Common myeloid progenitor, CD34-positive (primary cell): ENCODE results near the gene MRTFA.
"Not testable (repeated sequence)": the region's sequence is repeated elsewhere in the genome, so short reads cannot be mapped to it uniquely, and the experiment has no call there.

Experiments
- CTCF ChIA-PET: fragments of 350-600 bp; sonication (Branson Sonifier 250); formaldehyde crosslinking; loops from one replicate; lab custom pipeline; 2021; ENCODE audit warnings: antibody characterized with exemption; lab: Charles Lee
- POLR2A ChIA-PET: fragments of 350-600 bp; sonication (Branson Sonifier 250); formaldehyde crosslinking; loops from one replicate; lab custom pipeline; 2021; ENCODE audit warnings: antibody characterized with exemption; lab: Charles Lee
- DNase-seq, 3 donors: peaks; one replicate each; pipeline versions ENCODE4 v3.0.0 to v3.0.0-alpha.2; 2013
- H3K27ac ChIP-seq, 2 experiments: 1 replicate in 1 of 2; 2 replicates in 1 of 2; pipeline ENCODE4 v1.7.0; 2013; ENCODE audit warnings: inconsistent platforms in 2 of 2, low read length in 2 of 2, mild to moderate bottlenecking in 2 of 2, low read depth in 1 of 2, moderate library complexity in 1 of 2; ENCODE audit not compliant: severe bottlenecking in 2 of 2, insufficient read depth in 1 of 2, poor library complexity in 1 of 2
- H3K27me3 ChIP-seq, 5 experiments: replicated peaks in 2 of 5; 1 replicate in 3 of 5; 2 replicates in 2 of 5; pipeline versions ENCODE4 v1.6.1 to v1.7.0; 2013; ENCODE audit warnings: low read length in 4 of 5, mild to moderate bottlenecking in 2 of 5, moderate library complexity in 2 of 5, inconsistent platforms in 1 of 5; ENCODE audit not compliant: insufficient read depth in 5 of 5, control insufficient read depth in 4 of 5
- H3K36me3 ChIP-seq, 4 experiments: 1 replicate in 2 of 4; 2 replicates in 2 of 4; pipeline versions ENCODE4 v1.6.1 to v1.7.0; 2013; ENCODE audit warnings: low read length in 3 of 4, control low read depth in 1 of 4, mild to moderate bottlenecking in 1 of 4; ENCODE audit not compliant: control insufficient read depth in 4 of 4, insufficient read depth in 4 of 4
- H3K4me1 ChIP-seq, 4 experiments: 1 replicate in 3 of 4; 2 replicates in 1 of 4; pipeline versions ENCODE4 v1.6.1 to v1.7.1; 2013; ENCODE audit warnings: low read length in 3 of 4, mild to moderate bottlenecking in 3 of 4, control low read depth in 1 of 4, inconsistent platforms in 1 of 4, moderate library complexity in 1 of 4; ENCODE audit not compliant: control insufficient read depth in 4 of 4, insufficient read depth in 4 of 4; ENCODE audit errors: control extremely low read depth in 1 of 4
- H3K4me3 ChIP-seq, 7 experiments: 1 replicate in 4 of 7; 2 replicates in 3 of 7; pipeline versions ENCODE4 v1.5.1 to v1.7.0; 2013; ENCODE audit warnings: mild to moderate bottlenecking in 7 of 7, low read length in 6 of 7, moderate library complexity in 6 of 7, inconsistent platforms in 2 of 7, low read depth in 2 of 7, control low read depth in 1 of 7; ENCODE audit not compliant: insufficient read depth in 4 of 7, control insufficient read depth in 1 of 7; ENCODE audit errors: extremely low read depth in 1 of 7
- H3K9me3 ChIP-seq, 5 experiments: 1 replicate in 4 of 5; 2 replicates in 1 of 5; pipeline versions ENCODE4 v1.6.1 to v1.7.1; 2013; ENCODE audit warnings: low read length in 4 of 5, mild to moderate bottlenecking in 2 of 5, inconsistent platforms in 1 of 5, low read depth in 1 of 5, moderate library complexity in 1 of 5; ENCODE audit not compliant: control insufficient read depth in 4 of 5, insufficient read depth in 2 of 5; ENCODE audit errors: control extremely low read depth in 1 of 5
- WGBS: methylation state at CpG from one replicate; pipeline ENCODE4 v1.1.5; 2013; ENCODE audit not compliant: insufficient coverage; 5-methylcytosine and 5-hydroxymethylcytosine counted together

MRTFA gene

DNA sequence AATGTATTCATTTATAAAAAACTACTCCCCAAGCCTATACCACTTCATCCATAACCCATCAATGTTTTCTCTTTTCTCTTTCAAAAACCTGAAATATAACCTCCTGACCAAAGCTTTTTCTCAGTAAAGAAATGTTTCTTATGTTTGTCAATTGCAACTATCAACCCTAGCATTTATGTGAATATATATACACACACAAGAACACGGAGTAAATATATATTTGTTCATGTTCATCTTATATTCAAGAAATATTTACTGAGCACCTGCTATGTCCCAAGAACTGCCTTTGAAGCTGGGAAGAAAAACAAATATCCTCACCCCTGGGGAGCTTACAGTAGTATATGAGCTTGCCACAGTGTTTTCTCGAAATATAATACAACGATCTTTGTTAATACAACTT, 3.5 kb downstream of the MRTFA start:
- Histone ChIP-seq H3K9me3 (no peaks in the 10 kb centered on the region), H3K4me1 (peaks cover 6 to 31% (median 18%) of the 10 kb centered on the region in 4 experiments)

DNA sequence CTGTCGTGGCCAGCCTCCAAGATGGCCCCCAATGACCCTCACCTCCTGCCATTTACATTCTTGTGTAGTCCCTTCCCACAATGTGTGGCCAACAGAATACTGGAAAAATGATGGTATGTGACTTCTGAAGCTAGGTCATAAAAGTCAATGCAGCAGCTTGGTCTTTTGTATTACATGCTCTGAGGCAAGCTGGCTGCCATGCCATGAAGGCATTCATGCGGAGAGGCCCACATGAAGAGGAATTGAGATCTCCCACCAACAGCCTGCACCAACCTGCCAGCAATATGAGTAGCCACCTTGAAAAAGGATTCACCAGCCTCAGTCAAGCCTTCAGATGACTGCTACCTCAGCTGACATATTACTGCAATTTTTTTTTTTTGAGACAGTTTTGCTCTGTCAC, 4.6 kb downstream of the MRTFA start:
- H3K4me3 ChIP-seq, result no peak overlapping the region
- H3K27ac ChIP-seq, result no peak overlapping the region
- H3K27me3 ChIP-seq, result no peaks in the 10 kb centered on the region
- 100% methylated on average over 2 of the region's 2 CpGs for WGBS
- POLR2A ChIA-PET, result interaction anchor here (0.6 kb wide), 1 partner anchor 21 kb away, joined by 3 read pairs; no protein-coding TSS in a partner anchor
- DNase-seq, result no peak
- H3K4me1 ChIP-seq, result peaks cover 6 to 20% (median 10%) of the 10 kb centered on the region in 4 experiments
- no peaks in the 10 kb centered on the region for H3K36me3 ChIP-seq
- CTCF ChIA-PET, result interaction anchor here (0.8 to 6.0 kb wide), 2 partner anchors 12 to 14 kb away, joined by 5 to 23 read pairs; no protein-coding TSS in a partner anchor
- H3K9me3 ChIP-seq, result no peaks in the 10 kb centered on the region

More for the DNA sequence above, 3.5 kb downstream of the MRTFA start:
- Histone ChIP-seq H3K27me3 (no peaks in the 10 kb centered on the region), H3K36me3 (no peaks in the 10 kb centered on the region), H3K27ac (no peak overlapping the region), H3K4me3 (no peak overlapping the region)
- DNase-seq, result no peak
- WGBS, result no CpG with 5 or more reads among the region's 3 CpGs
- POLR2A ChIA-PET, result no interaction called here
- CTCF ChIA-PET, result interaction anchor here (0.9 to 6.0 kb wide), 3 partner anchors 9 to 108 kb away, joined by 3 to 23 read pairs (median 3); no protein-coding TSS in a partner anchor

DNA sequence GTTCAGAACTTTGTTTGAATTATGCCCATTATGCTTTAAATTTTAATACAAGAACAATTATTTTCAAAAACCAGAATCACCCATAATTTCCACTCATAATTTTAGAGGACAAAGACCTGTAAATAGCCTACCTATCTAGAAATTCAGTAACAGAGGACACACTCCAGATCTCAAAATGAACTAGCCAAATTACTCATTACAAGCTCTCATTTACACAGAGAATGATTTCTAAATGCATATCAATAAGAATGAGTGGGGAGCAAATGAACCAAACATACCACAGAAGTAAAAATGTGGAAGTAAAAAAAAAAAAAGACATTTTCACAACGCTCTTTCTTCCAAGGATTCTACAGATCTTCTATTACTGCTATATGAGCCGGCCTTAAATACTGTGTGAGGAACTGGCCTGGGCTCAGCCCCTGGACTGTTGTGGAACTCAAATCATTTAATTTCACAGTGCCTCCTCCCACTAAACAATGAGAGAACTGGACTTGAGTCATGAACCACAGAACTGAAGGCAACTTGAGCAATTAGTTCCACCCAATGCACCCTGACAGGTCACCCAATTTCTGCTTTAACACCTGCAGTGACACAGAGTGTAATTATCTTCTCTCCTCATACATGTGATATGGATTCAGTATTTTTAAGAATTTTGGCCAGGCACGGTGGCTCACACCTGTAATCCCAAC, 8.0 kb downstream of the MRTFA start:
- ChIA-PET POLR2A (no interaction called here), CTCF (no interaction called here)
- peak in 1 of 3 donors; percentile 19 for DNase-seq
- Histone ChIP-seq H3K27ac (no peak overlapping the region), H3K4me3 (no peak overlapping the region), H3K27me3 (no peaks in the 10 kb centered on the region), H3K36me3 (no peaks in the 10 kb centered on the region), H3K9me3 (no peaks in the 10 kb centered on the region), H3K4me1 (peaks cover 0 to 7% (median 0%) of the 10 kb centered on the region in 4 experiments)
- WGBS, result 92% methylated on average over 2 of the region's 3 CpGs

DNA sequence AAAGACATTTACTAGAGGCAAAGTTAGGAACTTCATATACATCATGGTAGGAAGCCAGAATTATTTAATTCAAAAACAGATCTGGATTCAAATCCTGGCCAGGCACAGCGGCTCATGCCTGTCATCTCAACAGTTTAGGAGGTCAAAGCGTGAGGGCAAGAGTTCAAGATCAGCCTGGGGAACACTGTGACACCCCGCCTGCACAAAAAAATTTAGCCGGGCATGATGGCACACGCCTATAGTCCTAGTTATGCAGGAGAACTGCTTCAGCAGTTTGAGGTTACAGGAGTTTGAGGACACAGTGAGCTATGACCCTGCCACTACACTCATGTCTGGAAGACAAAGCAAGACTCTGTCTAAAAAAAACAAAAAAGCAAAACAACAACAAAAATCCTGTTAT, 8.9 kb downstream of the MRTFA start:
- H3K9me3 ChIP-seq, result no peaks in the 10 kb centered on the region
- no peak overlapping the region for H3K4me3 ChIP-seq
- H3K36me3 ChIP-seq, result no peaks in the 10 kb centered on the region
- CTCF ChIA-PET, result interaction anchor here (1.7 kb wide), 1 partner anchor 18 kb away, joined by 6 read pairs; no protein-coding TSS in a partner anchor
- no peak for DNase-seq
- POLR2A ChIA-PET, result no interaction called here
- H3K4me1 ChIP-seq, result peaks cover 0 to 7% (median 0%) of the 10 kb centered on the region in 4 experiments
- no peak overlapping the region for H3K27ac ChIP-seq
- 96% methylated on average over 5 of the region's 5 CpGs for WGBS
- no peaks in the 10 kb centered on the region for H3K27me3 ChIP-seq

DNA sequence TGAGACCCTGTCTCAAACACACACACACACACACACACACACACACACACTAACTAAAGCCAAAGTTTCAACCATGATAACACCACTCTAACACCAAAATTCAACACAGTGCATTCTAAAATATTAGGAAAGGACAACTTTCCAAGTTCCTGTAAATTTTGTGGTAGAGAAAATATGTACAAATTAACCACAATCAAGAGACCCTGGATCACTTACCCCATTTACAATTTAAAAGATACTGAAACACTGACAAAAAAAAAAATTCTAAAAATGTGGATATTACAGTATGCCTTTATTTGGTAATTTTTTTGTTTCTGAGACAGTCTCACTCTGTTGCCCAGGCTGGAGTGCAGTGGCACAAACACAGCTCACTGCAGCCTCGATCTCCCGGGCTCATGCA, 9.7 kb downstream of the MRTFA start:
- ChIA-PET POLR2A (no interaction called here), CTCF (interaction anchor here (1.0 to 1.7 kb wide), 2 partner anchors 14 to 19 kb away, joined by 3 to 6 read pairs; no protein-coding TSS in a partner anchor)
- WGBS, result 91% methylated on average over 2 of the region's 2 CpGs
- no peaks in the 10 kb centered on the region for H3K27me3 ChIP-seq
- no peak overlapping the region for H3K4me3 ChIP-seq
- H3K27ac ChIP-seq, result no peak overlapping the region
- DNase-seq, result no peak
- no peaks in the 10 kb centered on the region for H3K36me3 ChIP-seq
- H3K9me3 ChIP-seq, result peaks cover 0 to 3% (median 0%) of the 10 kb centered on the region in 5 experiments
- H3K4me1 ChIP-seq, result peaks cover 0 to 7% (median 0%) of the 10 kb centered on the region in 4 experiments

DNA sequence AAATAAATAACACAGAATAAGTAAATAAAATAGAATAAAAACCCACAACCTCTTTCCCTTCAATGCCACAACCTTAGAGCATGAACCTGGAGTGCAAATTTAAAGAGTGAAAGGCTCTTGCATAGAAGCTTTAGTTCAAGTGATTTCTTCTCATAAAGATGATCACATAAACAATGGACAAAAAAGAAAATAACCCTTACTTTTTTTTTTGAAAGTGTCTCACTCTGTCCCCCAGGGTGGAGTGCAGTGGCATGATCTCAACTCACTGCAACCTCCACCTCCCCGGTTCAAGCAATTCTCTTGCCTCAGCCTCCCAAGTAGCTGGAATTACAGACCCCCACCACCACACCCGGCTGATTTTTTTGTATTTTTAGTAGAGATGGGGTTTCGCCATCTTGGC, 10.7 kb downstream of the MRTFA start:
- not testable (repeated sequence) for H3K27me3 ChIP-seq
- CTCF ChIA-PET, result interaction anchor here (0.6 to 1.0 kb wide), 3 partner anchors 9 to 130 kb away, joined by 3 read pairs; no protein-coding TSS in a partner anchor

DNA sequence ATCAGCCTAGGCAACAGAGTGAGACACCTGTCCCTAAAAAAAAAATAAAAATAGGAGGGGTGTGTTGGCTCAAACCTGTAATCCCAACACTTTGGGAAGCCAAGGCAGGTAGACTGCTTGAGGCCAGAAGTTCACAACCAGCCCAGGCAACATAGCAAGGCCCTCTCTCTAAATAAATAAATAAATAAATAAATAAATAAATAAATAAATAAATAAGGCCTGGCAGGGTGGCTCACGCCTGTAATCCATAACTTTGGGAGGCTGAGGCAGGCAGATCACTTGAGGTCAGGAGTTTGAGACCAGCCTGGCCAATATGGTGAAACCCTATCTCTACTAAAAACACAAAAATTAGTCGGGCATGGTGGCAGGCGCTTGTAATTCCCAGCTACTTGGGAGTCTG, 11.2 kb downstream of the MRTFA start:
- not testable (repeated sequence) for H3K27ac ChIP-seq, DNase-seq, H3K36me3 ChIP-seq, H3K4me1 ChIP-seq, H3K27me3 ChIP-seq, H3K4me3 ChIP-seq
- CTCF ChIA-PET, result interaction anchor here (0.6 to 1.0 kb wide), 3 partner anchors 9 to 130 kb away, joined by 3 read pairs; no protein-coding TSS in a partner anchor
- 100% methylated on average over 1 of the region's 3 CpGs for WGBS
- peaks cover 0 to 13% (median 3%) of the 10 kb centered on the region in 5 experiments for H3K9me3 ChIP-seq
- POLR2A ChIA-PET, result interaction anchor here (0.6 kb wide), 2 partner anchors 96 to 132 kb away, joined by 3 read pairs; no protein-coding TSS in a partner anchor

More for the DNA sequence above, 10.7 kb downstream of the MRTFA start:
- not testable (repeated sequence) for H3K27ac ChIP-seq, H3K36me3 ChIP-seq, H3K4me3 ChIP-seq, DNase-seq, H3K4me1 ChIP-seq, H3K9me3 ChIP-seq
- POLR2A ChIA-PET, result interaction anchor here (0.6 kb wide), 2 partner anchors 96 to 133 kb away, joined by 3 read pairs; no protein-coding TSS in a partner anchor
- WGBS, result 100% methylated on average over 2 of the region's 3 CpGs
